ENCODE results near the gene FLVCR1.
"Not testable (repeated sequence)": the region's sequence is repeated elsewhere in the genome, so short reads cannot be mapped to it uniquely, and the experiment has no call there.

FLVCR1 gene

GRCh38 chr1:212863345-212863744 lies 5.3 kb downstream of the FLVCR1 start:
- H3K9me3 ChIP-seq (ENCODE audit: control insufficient read depth in 1 of 2, low read length in 2 of 2); H3K36me3 ChIP-seq (ENCODE audit: control insufficient read depth in 1 of 2, insufficient read depth in 2 of 2, low read length in 2 of 2); H3K4me3 ChIP-seq (ENCODE audit: low read depth in 1 of 2, low read length in 2 of 2); H3K27me3 ChIP-seq (ENCODE audit: low read depth, low read length); H3K27ac ChIP-seq (ENCODE audit: low read length): not testable (repeated sequence)
- peaks cover 7 to 24% of the 10 kb centered on the region in 2 donors for H3K4me1 ChIP-seq (ENCODE audit: control insufficient read depth in 1 of 2, insufficient read depth in 2 of 2, low read length in 2 of 2)

GRCh38 chr1:212864201-212864600 lies 6.1 kb downstream of the FLVCR1 start:
- H3K27ac ChIP-seq (ENCODE audit: low read length) = no peak overlapping the region
- H3K4me3 ChIP-seq (ENCODE audit: low read depth in 1 of 2, low read length in 2 of 2) = no peak overlapping the region
- no peaks in the 10 kb centered on the region for H3K9me3 ChIP-seq (ENCODE audit: control insufficient read depth in 1 of 2, low read length in 2 of 2)
- no peaks in the 10 kb centered on the region for H3K27me3 ChIP-seq (ENCODE audit: low read depth, low read length)
- H3K36me3 ChIP-seq (ENCODE audit: control insufficient read depth in 1 of 2, insufficient read depth in 2 of 2, low read length in 2 of 2) = peaks cover 0 to 10% of the 10 kb centered on the region in 2 donors
- peaks cover 4 to 17% of the 10 kb centered on the region in 2 donors for H3K4me1 ChIP-seq (ENCODE audit: control insufficient read depth in 1 of 2, insufficient read depth in 2 of 2, low read length in 2 of 2)

GRCh38 chr1:212867192-212867591 lies 9.1 kb downstream of the FLVCR1 start:
- no peak overlapping the region for H3K27ac ChIP-seq (ENCODE audit: low read length)
- H3K36me3 ChIP-seq (ENCODE audit: control insufficient read depth in 1 of 2, insufficient read depth in 2 of 2, low read length in 2 of 2) = peaks cover 0 to 6% of the 10 kb centered on the region in 2 donors
- H3K4me3 ChIP-seq (ENCODE audit: low read depth in 1 of 2, low read length in 2 of 2) = no peak overlapping the region
- H3K9me3 ChIP-seq (ENCODE audit: control insufficient read depth in 1 of 2, low read length in 2 of 2) = no peaks in the 10 kb centered on the region
- H3K27me3 ChIP-seq (ENCODE audit: low read depth, low read length) = no peaks in the 10 kb centered on the region
- H3K4me1 ChIP-seq (ENCODE audit: control insufficient read depth in 1 of 2, insufficient read depth in 2 of 2, low read length in 2 of 2) = no peaks in the 10 kb centered on the region

GRCh38 chr1:212871976-212872375 lies 13.9 kb downstream of the FLVCR1 start:
- Histone ChIP-seq H3K36me3 (ENCODE audit: control insufficient read depth in 1 of 2, insufficient read depth in 2 of 2, low read length in 2 of 2) (peaks cover 7 to 14% of the 10 kb centered on the region in 2 donors), H3K4me1 (ENCODE audit: control insufficient read depth in 1 of 2, insufficient read depth in 2 of 2, low read length in 2 of 2) (no peaks in the 10 kb centered on the region), H3K9me3 (ENCODE audit: control insufficient read depth in 1 of 2, low read length in 2 of 2) (no peaks in the 10 kb centered on the region), H3K27me3 (ENCODE audit: low read depth, low read length) (no peaks in the 10 kb centered on the region), H3K4me3 (ENCODE audit: low read depth in 1 of 2, low read length in 2 of 2) (no peak overlapping the region), H3K27ac (ENCODE audit: low read length) (no peak overlapping the region)

- Histone ChIP-seq H3K4me1 (ENCODE audit: control insufficient read depth in 1 of 2, insufficient read depth in 2 of 2, low read length in 2 of 2) (no peaks in the 10 kb centered on the region), H3K36me3 (ENCODE audit: control insufficient read depth in 1 of 2, insufficient read depth in 2 of 2, low read length in 2 of 2) (peaks cover 7 to 14% of the 10 kb centered on the region in 2 donors), H3K27me3 (ENCODE audit: low read depth, low read length) (no peaks in the 10 kb centered on the region), H3K4me3 (ENCODE audit: low read depth in 1 of 2, low read length in 2 of 2) (no peak overlapping the region), H3K27ac (ENCODE audit: low read length) (no peak overlapping the region), H3K9me3 (ENCODE audit: control insufficient read depth in 1 of 2, low read length in 2 of 2) (no peaks in the 10 kb centered on the region)
These were observed 15.4 kb downstream of the FLVCR1 start for GRCh38 chr1:212873518-212873917.

- Histone ChIP-seq H3K4me1 (ENCODE audit: control insufficient read depth in 1 of 2, insufficient read depth in 2 of 2, low read length in 2 of 2) (no peaks in the 10 kb centered on the region), H3K27me3 (ENCODE audit: low read depth, low read length) (no peaks in the 10 kb centered on the region), H3K27ac (ENCODE audit: low read length) (no peak overlapping the region), H3K4me3 (ENCODE audit: low read depth in 1 of 2, low read length in 2 of 2) (no peak overlapping the region), H3K9me3 (ENCODE audit: control insufficient read depth in 1 of 2, low read length in 2 of 2) (no peaks in the 10 kb centered on the region), H3K36me3 (ENCODE audit: control insufficient read depth in 1 of 2, insufficient read depth in 2 of 2, low read length in 2 of 2) (peaks cover 11 to 14% of the 10 kb centered on the region in 2 donors)
These were observed 20.3 kb downstream of the FLVCR1 start for GRCh38 chr1:212878418-212878817.

- no peak overlapping the region for H3K27ac ChIP-seq (ENCODE audit: low read length)
- no peaks in the 10 kb centered on the region for H3K4me1 ChIP-seq (ENCODE audit: control insufficient read depth in 1 of 2, insufficient read depth in 2 of 2, low read length in 2 of 2)
- no peaks in the 10 kb centered on the region for H3K9me3 ChIP-seq (ENCODE audit: control insufficient read depth in 1 of 2, low read length in 2 of 2)
- H3K27me3 ChIP-seq (ENCODE audit: low read depth, low read length) = no peaks in the 10 kb centered on the region
- no peak overlapping the region for H3K4me3 ChIP-seq (ENCODE audit: low read depth in 1 of 2, low read length in 2 of 2)
- H3K36me3 ChIP-seq (ENCODE audit: control insufficient read depth in 1 of 2, insufficient read depth in 2 of 2, low read length in 2 of 2) = peaks cover 6 to 26% of the 10 kb centered on the region in 2 donors
These were observed 22.0 kb downstream of the FLVCR1 start for GRCh38 chr1:212879947-212880690.

- Histone ChIP-seq H3K4me1 (ENCODE audit: control insufficient read depth in 1 of 2, insufficient read depth in 2 of 2, low read length in 2 of 2) (no peaks in the 10 kb centered on the region), H3K9me3 (ENCODE audit: control insufficient read depth in 1 of 2, low read length in 2 of 2) (no peaks in the 10 kb centered on the region), H3K27me3 (ENCODE audit: low read depth, low read length) (no peaks in the 10 kb centered on the region), H3K27ac (ENCODE audit: low read length) (no peak overlapping the region), H3K36me3 (ENCODE audit: control insufficient read depth in 1 of 2, insufficient read depth in 2 of 2, low read length in 2 of 2) (peaks cover 25 to 53% of the 10 kb centered on the region in 2 donors), H3K4me3 (ENCODE audit: low read depth in 1 of 2, low read length in 2 of 2) (no peak overlapping the region)
These were observed 26.5 kb downstream of the FLVCR1 start for GRCh38 chr1:212884592-212884991.

- Histone ChIP-seq H3K4me1 (ENCODE audit: control insufficient read depth in 1 of 2, insufficient read depth in 2 of 2, low read length in 2 of 2) (no peaks in the 10 kb centered on the region), H3K27me3 (ENCODE audit: low read depth, low read length) (no peaks in the 10 kb centered on the region), H3K27ac (ENCODE audit: low read length) (no peak overlapping the region), H3K9me3 (ENCODE audit: control insufficient read depth in 1 of 2, low read length in 2 of 2) (no peaks in the 10 kb centered on the region), H3K36me3 (ENCODE audit: control insufficient read depth in 1 of 2, insufficient read depth in 2 of 2, low read length in 2 of 2) (peaks cover 41 to 46% of the 10 kb centered on the region in 2 donors), H3K4me3 (ENCODE audit: low read depth in 1 of 2, low read length in 2 of 2) (no peak overlapping the region)
These were observed 34.0 kb downstream of the FLVCR1 start for GRCh38 chr1:212892108-212892507.

GRCh38 chr1:212899845-212900244 lies 41.8 kb downstream of the FLVCR1 start:
- H3K4me3 ChIP-seq (ENCODE audit: low read depth in 1 of 2, low read length in 2 of 2) = no peak overlapping the region
- H3K27ac ChIP-seq (ENCODE audit: low read length) = no peak overlapping the region
- peaks cover 0 to 18% of the 10 kb centered on the region in 2 donors for H3K9me3 ChIP-seq (ENCODE audit: control insufficient read depth in 1 of 2, low read length in 2 of 2)
- no peaks in the 10 kb centered on the region for H3K27me3 ChIP-seq (ENCODE audit: low read depth, low read length)
- H3K4me1 ChIP-seq (ENCODE audit: control insufficient read depth in 1 of 2, insufficient read depth in 2 of 2, low read length in 2 of 2) = no peaks in the 10 kb centered on the region
- peaks cover 16 to 36% of the 10 kb centered on the region in 2 donors for H3K36me3 ChIP-seq (ENCODE audit: control insufficient read depth in 1 of 2, insufficient read depth in 2 of 2, low read length in 2 of 2)

GRCh38 chr1:212901290-212901689 lies 43.2 kb downstream of the FLVCR1 start:
- Histone ChIP-seq H3K9me3 (ENCODE audit: control insufficient read depth in 1 of 2, low read length in 2 of 2) (peaks cover 0 to 18% of the 10 kb centered on the region in 2 donors), H3K27ac (ENCODE audit: low read length) (no peak overlapping the region), H3K27me3 (ENCODE audit: low read depth, low read length) (no peaks in the 10 kb centered on the region), H3K4me3 (ENCODE audit: low read depth in 1 of 2, low read length in 2 of 2) (peak overlapping the region in 1 of 2 donors; percentile 28), H3K4me1 (ENCODE audit: control insufficient read depth in 1 of 2, insufficient read depth in 2 of 2, low read length in 2 of 2) (no peaks in the 10 kb centered on the region), H3K36me3 (ENCODE audit: control insufficient read depth in 1 of 2, insufficient read depth in 2 of 2, low read length in 2 of 2) (peaks cover 2 to 26% of the 10 kb centered on the region in 2 donors)

- Histone ChIP-seq H3K9me3 (ENCODE audit: control insufficient read depth in 1 of 2, low read length in 2 of 2) (peaks cover 0 to 18% of the 10 kb centered on the region in 2 donors), H3K4me3 (ENCODE audit: low read depth in 1 of 2, low read length in 2 of 2) (peak overlapping the region in 1 of 2 donors; percentile 7), H3K27me3 (ENCODE audit: low read depth, low read length) (no peaks in the 10 kb centered on the region), H3K36me3 (ENCODE audit: control insufficient read depth in 1 of 2, insufficient read depth in 2 of 2, low read length in 2 of 2) (peaks cover 0 to 26% of the 10 kb centered on the region in 2 donors), H3K4me1 (ENCODE audit: control insufficient read depth in 1 of 2, insufficient read depth in 2 of 2, low read length in 2 of 2) (no peaks in the 10 kb centered on the region), H3K27ac (ENCODE audit: low read length) (no peak overlapping the region)
These were observed 44.0 kb downstream of the FLVCR1 start for GRCh38 chr1:212902054-212902453.

Data from muscle layer of duodenum (tissue), 2 donors.